HG02970 (cell line): ENCODE results near the gene NUDT8.
"Not testable (repeated sequence)": the region's sequence is repeated elsewhere in the genome, so short reads cannot be mapped to it uniquely, and the experiment has no call there.

Source experiments
- ATAC-seq: cut with Tn5 transposase; IDR thresholded peaks from one replicate; pipeline ENCODE4 v1.9.1; 2021; ENCODE audit warnings: mild to moderate bottlenecking, moderate library complexity, moderate number of reproducible peaks; ENCODE audit not compliant: unreplicated experiment, low FRiP score

The NUDT8 gene

DNA sequence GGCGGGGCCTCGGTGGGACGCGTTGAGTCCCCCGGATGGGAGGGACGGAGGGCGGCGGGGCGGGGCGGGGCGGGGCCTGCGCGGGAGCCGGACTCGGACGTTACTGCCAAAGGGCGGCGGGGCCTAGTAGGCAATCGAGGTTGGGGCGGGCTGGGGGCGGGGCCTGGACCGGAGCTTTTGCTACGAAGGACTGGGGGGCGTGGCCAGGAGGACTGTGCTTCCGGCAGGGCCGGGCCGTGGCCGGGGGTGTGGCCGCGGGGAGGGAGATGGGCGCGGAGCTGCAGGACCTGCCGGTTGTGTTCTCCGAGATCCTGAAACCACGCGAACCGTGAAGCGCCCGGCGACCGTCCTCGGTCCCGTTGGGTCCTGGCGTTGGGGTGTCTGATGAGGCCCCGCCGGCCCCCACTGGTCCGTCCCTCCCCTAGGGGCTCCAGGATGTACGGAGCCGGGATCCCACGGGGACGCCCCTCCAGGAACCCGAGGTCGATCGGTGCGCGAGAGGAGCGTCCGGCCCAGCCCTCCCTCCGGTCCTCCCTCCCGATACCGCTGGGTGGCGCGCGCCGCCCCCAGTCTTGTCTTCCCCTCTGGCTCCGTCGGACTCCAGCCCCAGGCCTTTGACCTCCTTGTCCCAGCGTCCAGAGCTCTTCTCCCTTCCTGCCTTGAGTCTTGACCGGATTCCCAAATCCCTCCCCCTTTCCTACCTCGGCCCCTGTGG is 648 bp upstream of the NUDT8 start:
- ATAC-seq, result peak; percentile 61

DNA sequence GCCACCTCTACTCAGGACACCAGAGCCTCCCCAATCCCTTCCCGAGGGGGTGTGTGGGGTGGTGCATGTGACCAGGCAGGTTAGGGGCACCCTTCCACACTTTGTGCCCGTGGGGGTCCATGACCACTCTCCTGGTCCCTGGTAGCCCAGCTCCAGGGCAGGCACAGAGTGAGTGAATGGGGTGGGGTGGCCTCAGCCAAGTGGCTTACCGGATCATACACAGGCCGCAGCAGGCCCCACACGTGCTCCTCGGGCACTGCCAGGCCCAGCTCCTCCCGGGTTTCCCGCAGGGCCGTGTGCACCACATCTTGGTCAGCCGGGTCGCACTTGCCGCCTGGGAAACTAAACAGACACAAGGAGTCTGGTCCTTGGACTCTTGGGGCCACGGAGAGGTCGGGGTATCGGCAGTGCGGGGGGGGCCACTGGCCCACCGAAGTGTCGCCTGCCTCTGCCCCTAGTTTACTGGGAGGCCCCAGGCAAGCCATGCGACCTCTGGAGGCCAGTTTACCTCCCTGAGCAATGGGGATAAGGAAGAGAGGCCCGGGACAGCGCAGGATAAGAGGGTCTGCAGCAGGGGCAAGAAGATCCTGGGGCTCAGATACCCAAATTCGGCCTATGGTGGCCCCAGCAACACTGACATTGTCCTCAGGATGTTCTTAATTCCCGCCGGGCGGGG is 889 bp downstream of the NUDT8 start:
- ATAC-seq, result no peak

DNA sequence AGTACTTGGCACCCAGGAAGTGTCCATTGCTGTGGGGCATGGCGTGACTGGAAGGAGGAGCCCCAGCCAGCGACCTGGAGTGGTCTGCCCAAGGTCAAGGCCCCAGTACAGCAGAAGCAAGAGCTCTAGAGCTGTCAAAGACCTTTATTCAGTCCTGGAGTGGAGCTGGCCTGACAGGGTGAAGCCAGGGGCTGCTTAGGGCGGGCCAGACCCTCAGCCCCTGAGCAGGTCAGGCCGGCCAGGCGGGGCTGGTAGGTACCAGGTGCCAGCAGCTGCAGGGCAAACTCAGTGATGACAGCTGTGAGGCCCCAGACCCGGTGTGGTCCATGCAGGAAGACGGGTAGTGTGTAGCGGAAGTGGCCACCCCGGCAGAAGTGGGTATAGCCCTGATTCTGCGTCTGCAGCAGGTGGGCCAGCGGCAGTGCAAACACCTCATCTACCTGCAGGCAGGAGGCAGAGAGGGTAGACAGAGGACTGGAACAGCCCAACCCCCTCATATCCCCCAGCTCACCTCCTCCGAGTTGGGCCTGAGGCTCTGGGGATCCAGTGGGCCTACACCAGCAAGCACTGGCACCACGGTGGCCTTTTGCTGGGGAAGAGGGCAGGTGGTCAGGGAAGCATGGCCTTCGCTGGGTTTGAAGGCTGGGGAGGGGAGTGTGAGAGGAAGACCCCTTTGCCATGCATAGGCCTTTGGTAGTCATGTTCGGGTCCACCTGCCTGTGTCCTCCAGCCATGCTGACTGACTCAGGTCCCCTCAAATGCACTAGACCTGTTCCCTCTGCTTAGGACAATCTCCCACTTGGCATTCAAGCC is 1.7 kb downstream of the NUDT8 start:
- ATAC-seq, result no peak

DNA sequence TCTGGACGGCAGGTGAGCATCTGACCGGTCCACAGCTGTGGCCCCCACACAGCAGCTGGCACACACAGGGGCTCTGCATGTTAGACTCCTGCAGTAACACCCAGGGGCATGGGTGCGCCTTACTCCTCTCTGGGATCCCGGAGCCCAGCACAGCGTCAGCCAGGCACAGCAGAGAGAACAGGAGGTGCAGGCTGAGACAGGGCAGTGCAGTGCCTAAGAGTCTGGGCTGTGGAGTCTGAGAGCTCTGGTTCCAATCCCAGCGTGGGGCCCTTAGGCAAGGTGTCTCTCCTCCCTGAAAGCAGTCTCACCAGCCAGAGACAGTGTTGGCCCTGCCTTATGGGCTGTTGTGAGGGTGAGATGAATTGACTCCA is 2.3 kb downstream of the NUDT8 start:
- no peak for ATAC-seq

DNA sequence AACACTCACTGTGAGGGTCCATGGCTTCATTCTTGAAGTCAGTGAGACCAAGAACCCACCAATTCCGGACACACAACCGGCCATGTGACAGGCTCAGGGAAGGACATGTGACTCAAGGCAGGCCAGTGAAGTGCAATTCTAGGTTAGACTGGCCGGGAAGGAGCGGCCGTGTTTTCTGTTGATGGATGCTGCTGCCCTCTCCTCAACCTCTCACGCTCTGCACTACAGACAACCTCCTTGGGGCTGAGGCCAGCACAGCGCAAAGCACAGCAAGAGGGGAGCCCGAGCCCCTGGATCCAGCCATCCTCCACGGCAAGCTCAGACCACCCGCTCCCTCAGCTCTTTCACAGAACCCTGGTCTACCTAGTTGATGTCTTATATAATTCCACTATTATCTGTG is 2.8 kb downstream of the NUDT8 start:
- ATAC-seq, result no peak

DNA sequence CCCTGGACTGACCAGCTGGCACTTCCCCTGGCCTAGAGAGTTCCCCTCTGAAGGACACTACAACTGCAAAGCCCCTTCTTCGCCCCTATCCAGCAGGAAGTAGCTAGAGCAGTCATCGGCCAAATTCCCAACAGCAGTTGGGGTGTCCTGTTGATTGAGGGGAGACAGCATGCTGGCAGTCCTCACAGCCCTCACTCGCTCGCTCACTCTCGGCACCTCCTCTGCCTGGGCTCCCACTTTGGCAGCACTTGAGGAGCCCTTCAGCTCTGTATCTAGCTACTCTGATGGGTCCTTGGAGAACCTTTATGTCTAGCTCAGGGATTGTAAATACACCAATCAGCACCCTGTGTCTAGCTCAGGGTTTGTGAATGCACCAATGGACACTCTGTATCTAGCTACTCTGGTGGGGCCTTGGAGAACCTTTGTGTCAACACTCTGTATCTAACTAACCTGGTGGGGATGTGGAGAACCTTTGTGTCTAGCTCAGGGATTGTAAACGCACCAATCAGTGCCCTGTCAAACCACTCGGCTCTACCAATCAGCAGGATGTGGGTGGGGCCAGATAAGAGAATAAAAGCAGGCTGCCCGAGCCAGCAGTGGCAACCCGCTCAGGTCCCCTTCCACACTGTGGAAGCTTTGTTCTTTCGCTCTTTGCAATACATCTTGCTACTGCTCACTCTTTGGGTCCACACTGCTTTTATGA is 3.5 kb downstream of the NUDT8 start:
- ATAC-seq, result not testable (repeated sequence)

DNA sequence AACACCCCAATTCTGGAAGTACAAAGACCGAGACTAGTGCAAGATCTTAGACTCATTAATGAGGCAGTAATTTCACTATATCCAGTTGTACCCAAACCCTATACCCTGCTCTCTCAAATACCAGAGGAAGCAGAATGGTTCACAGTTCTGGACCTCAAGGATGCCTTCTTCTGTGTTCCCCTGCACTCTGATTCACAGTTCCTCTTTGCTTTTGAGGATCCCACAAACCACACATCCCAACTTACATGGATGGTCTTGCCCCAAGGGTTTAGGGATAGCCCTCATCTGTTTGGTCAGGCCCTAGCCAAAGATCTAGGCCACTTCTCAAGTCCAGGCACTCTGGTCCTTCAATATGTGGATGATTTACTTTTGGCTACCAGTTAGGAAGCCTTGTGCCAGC is 5.9 kb downstream of the NUDT8 start:
- not testable (repeated sequence) for ATAC-seq

DNA sequence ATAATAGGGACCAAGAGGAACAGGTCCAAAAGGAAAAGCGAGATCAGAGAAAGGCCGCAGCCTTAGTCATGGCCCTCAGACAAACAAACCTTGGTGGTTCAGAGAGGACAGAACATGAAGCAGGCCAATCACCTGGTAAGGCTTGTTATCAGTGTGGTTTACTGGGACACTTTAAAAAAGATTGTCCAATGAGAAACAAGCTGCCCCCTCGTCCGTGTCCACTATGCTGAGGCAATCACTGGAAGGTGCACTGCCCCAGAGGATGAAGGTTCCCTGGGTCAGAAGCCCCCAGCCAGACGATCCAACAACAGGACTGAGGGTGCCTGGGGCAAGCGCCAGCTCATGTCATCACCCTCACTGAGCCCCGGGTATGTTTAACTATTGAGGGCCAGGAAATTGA is 6.8 kb downstream of the NUDT8 start:
- not testable (repeated sequence) for ATAC-seq

DNA sequence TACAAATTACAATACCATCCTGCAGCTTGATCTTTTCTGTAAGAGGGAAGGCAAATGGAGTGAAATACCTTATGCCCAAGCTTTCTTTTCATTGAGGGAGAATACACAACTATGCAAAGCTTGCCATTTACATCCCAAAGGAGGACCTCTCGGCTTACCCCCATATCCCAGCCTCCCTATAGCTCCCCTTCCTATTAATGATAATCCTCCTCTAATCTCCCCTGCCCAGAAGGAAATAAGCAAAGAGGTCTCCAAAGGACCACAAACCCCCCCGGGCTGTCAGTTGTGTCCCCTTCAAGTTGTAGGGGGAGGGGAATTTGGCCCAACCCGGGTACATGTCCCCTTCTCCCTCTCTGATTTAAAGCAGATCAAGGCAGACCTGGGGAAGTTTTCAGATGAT is 7.8 kb downstream of the NUDT8 start:
- ATAC-seq, result not testable (repeated sequence)

DNA sequence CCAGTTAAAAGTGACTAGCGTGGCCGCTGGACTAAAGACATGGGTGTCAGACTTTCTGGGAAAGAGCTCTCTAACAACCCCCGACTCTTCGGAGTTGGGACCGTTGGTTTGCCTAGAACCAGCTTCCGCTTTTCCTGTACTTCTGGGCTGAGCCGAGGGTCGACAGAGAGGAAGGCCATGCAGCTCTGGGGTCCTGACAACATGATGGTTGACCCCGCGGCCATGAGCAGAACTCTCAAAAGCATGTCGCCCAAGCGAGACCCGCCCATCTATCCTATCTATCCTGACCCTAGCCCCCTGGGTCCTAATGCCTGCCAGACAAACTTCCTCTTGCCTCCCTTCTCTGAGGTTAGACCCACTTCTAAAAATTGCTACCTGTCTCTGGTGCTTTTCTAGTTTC is 9.1 kb downstream of the NUDT8 start:
- not testable (repeated sequence) for ATAC-seq

DNA sequence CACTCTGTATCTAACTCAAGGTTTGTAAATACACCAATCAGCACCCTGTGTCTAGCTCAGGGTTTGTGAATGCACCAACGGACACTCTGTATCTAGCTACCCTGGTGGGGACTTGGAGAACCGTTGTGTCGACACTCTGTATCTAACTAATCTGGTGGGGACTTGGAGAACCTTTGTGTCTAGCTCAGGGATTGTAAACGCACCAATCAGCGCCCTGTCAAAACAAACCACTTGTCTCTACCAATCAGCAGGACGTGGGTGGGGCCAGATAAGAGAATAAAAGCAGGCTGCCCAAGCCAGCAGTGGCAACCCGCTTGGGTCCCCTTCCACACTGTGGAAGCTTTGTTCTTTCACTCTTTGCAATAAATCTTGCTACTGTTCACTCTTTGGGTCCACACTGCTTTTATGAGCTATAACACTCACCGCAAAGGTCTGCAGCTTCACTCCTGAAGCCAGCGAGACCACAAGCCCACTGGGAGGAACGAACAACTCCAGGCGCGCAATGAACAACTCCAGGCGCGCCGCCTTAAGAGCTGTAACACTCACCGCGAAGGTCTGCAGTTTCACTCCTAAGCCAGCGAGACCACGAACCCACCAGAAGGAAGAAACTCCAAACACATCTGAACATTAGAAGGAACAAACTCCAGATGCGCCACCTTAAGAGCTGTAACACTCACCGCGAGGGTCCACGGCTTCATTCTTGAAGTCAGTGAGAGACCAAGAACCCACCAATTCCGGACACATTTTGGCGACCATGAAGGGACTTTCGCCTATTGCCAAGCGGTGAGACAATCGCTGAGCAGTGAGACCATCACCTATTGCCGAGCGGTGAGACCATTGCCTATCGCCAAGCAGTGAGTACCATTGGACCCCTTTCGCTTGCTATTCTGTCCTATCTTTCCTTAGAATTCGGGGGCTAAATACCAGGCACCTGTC is 9.8 kb downstream of the NUDT8 start:
- not testable (repeated sequence) for ATAC-seq

DNA sequence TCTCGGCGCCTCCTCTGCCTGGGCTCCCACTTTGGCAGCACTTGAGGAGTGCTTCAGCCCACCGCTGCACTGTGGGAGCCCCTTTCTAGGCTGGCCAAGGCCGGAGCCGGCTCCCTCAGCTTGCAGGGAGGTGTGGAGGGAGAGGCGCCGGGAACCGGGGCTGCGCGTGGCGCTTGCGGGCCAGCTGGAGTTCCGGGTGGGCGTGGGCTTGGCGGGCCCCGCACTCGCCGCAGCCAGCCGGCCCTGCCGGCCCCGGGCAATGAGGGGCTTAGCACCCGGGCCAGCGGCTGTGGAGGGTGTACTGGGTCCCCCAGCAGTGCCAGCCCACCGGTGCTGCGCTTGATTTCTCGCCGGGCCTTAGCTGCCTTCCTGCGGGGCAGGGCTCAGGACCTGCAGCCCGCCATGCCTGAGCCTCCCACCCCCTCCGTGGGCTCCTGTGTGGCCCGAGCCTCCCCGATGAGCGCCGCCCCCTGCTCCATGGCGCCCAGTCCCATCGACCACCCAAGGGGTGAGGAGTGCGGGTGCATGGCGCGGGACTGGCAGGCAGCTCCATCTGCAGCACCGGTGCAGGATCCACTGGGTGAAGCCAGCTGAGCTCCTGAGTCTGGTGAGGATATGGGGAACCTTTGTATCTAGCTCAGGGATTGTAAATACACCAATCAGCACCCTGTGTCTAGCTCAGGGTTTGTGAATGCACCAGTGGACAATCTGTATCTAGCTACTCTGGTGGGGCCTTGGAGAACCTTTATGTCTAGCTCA is 10.7 kb downstream of the NUDT8 start:
- ATAC-seq, result not testable (repeated sequence)

DNA sequence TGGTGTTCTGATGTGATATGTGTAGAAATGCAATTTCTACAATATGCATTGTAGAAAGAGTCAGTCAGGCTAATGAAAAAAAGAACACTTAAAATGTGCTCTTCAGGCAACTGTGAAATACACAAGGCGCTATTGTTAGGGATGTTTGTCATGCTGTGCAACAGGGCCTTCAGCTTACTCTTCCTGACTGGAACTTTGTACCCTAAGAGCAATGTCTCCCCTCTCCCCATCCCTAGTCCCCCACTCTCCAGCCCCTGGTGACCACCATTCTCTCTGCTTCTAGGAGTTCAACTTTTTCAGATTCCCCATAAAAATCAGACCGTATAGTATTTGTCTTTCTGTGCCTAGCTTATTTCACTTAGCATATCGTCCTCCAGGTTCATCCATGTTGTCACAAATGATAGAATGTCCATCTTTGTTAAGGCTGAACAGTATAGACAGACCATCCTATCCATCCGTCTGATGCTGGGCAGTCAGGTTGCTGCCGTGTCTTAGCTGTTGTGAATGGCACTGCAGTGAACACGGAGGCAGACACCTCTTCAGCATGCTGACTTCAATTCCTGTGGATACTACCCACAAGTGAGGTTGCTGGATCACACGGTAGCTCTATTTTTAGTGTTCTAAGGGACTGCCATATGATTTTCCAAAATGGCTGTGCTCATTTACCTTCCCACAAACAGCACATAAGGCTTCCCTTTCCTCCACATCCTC is 12.3 kb downstream of the NUDT8 start:
- ATAC-seq, result no peak

DNA sequence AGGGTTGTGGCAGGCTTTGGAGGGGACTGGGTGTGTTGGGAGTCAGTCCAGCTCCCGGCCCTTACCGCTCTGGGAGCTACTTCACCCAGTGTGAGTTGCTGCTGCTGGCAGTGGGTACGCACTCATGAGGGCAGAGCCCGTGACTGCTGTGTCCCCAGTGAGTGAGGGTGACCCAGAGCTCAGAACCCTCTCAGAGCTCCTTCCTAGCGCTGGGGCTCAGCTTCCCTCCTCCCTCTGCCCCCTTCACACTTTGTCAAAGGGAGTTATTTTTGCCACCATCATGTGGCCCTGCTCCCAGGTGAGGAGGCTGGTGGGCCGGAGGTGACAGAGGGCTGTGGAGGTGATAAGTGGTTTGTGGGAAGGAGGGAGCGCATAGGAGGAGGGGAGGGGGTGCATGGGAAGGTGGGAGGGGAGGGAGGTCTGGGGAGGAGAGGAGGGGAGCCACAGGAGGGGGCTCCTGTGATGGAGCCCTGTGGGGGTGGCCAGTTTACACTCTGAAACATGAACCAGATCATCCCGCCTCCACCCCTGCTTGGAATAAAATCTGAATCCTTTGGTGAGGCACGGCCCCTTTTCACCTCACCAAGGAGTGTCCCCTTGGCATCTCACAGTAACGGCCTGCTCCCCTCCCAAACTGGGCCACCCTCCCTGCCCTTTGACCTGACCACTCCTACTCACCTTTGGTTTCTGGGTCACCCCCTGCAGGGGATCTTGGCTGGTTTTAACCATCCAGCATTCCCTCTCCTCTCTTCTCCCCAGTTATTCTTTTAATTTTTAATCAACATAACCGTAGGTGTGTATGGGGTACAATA is 13.1 kb downstream of the NUDT8 start:
- ATAC-seq, result no peak

DNA sequence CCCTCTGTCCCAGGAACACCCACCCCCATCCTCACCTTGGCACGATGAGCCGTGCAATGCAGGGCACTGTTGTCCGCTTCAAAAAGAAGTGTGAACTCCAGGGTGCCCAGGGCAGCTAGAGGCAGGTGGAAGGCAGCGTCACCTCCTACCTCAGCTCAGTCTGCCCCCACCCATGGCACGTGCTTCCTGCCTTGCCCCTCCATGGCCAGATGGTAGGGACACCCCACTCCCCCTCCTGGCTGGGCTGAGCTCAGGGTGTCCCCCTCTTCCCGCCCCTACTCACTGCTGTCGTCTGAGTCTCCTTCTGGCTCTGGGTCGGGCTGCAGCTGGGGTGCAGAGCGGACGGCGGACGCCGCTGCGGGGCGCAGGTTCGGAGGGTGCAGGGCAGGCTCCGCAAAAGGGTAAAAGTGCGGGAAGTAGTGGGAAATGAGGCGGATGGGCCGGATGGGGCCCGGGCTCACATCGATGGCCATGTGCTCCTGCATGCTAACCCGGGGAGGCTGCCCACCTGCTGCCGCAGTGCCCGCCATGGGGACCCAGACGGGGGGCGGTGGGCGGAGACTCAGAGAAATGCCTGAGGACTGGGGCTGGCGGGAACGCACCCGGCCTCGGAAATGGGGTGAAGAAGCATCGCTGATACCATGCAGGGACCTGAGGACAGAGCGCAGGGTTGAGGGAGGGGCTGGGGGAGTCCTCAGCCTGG is 13.9 kb downstream of the NUDT8 start:
- ATAC-seq, result no peak

DNA sequence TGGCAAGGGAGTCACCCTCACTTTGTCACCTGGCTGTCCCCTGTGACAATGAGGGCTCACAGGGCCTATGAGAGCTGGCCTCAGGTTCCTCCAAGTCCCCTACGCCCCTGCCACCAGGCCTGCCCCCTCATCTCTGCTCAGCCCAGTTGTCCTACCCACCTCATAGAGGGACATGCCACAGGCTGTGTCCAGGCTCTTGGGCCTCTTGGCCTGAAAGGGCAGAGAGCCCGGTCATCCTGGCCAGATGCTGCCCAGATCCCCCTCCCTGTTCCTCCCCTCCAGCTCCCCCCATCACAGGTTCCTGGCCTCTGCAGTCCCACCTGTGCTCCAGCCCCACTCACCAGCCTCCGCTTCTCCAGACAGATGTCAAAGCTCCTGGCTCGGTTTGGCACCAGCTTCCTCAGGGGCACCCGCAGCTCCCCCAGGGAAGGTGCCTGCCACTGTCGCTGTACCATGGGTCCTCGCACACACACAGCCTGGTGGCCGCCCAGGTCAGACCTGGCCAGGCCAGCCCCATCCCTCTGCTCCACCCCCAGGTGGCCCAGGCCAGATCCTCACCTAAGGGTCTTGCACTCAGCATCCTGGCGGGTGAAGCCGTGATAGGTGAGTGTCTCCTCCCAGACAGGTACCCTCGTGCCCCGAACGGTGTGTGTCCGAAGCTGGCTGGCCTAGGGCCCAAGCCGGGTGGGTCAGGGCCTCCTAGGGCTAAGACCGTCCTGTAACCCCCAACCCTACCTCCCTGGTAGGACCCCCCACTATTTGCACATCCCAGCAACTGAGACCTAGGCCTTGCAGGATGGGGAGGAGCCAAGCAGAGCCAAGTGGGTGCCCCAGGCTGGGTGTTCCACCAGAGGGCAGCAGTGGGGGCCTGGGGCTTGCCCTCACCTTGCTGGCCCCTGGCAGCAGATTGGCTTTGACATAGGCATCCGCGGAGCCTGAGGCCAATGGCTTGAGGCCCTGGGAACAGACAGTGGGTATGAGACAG is 14.7 kb downstream of the NUDT8 start:
- ATAC-seq, result no peak
